ENCODE data around the gene FAS.

DNA sequence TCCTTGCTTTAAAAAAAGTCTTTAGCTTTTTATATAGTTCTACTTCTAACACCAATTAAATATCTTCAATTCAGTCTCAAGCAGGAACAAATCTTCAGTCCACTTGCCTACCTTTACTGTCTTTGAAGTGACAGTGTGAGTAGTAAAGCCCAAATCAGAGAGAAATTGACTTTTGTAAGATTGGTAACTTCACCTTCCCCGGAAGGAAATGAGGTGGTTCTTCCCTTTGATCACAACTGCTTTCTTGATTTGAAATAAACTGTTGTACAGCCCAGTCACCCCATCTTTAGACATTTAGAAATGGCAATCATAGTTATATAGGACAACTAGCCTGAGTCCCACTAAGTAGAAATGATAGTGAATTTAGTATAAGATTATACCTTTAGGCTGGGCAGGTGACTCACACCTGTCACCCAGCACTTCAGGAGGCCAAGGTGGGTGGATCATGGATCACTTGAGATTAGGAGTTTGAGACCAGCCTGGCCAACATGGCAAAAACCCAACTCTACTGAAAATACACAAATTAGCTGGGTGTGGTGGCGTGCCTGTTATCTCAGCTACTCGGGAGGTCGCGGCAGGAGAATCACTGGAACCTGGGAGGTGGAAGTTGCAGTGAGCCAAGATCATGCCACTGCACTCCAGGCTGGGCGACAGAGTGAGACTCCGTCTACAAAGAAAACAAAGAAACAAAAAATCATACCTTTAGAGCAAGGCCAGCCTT is 4.7 kb downstream of the FAS start:
- TF ChIP-seq EP300 (IDR thresholded peaks at IDR 0.05; ENCODE audit: low read depth) (no peak), POLR2AphosphoS5 (IDR thresholded peaks at IDR 0.05) (no peak)
- TF ChIP-seq, protein P1, sequence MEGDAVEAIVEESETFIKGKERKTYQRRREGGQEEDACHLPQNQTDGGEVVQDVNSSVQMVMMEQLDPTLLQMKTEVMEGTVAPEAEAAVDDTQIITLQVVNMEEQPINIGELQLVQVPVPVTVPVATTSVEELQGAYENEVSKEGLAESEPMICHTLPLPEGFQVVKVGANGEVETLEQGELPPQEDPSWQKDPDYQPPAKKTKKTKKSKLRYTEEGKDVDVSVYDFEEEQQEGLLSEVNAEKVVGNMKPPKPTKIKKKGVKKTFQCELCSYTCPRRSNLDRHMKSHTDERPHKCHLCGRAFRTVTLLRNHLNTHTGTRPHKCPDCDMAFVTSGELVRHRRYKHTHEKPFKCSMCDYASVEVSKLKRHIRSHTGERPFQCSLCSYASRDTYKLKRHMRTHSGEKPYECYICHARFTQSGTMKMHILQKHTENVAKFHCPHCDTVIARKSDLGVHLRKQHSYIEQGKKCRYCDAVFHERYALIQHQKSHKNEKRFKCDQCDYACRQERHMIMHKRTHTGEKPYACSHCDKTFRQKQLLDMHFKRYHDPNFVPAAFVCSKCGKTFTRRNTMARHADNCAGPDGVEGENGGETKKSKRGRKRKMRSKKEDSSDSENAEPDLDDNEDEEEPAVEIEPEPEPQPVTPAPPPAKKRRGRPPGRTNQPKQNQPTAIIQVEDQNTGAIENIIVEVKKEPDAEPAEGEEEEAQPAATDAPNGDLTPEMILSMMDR (IDR thresholded peaks at IDR 0.05) = no peak

All from transverse colon (tissue), 4 donors.